Gastrocnemius medialis (tissue), 4 donors: ENCODE results near the gene RIOK2. TPM values are rescaled to one million over a fixed set of nuclear protein-coding genes. Genes with fewer than 3 reads are reported as not detected.

Source experiments
- ATAC-seq, 2 donors: fragments of 150-250 bp; one replicate each; pipeline ENCODE4 v1.9.1; 2016
- DNase-seq, 2 donors: peaks; one replicate each; pipeline ENCODE4 v3.0.0-alpha.2; 2019
- H3K27ac ChIP-seq, 4 donors: fragments of 200-600 bp; sonication (generic); 1 replicate in 1 of 4; 2 replicates in 3 of 4; pipeline ENCODE4 v1.5.1; 2016 to 2018; ENCODE audit warnings: mild to moderate bottlenecking in 2 of 4, moderate library complexity in 1 of 4
- H3K27me3 ChIP-seq, 3 donors: fragments of 200-600 bp; sonication (generic) in 2 of 3; 1 replicate in 1 of 3; 2 replicates in 2 of 3; pipeline versions ENCODE4 v1.5.1 to v1.6.0; 2016 to 2019; ENCODE audit warnings: mild to moderate bottlenecking in 1 of 3, moderate library complexity in 1 of 3
- H3K36me3 ChIP-seq, 2 donors: fragments of 200-600 bp; sonication (generic) in 1 of 2; one replicate each; pipeline ENCODE4 v1.5.1; 2017 to 2018
- H3K4me1 ChIP-seq, 2 donors: fragments of 200-600 bp; sonication (generic) in 1 of 2; one replicate each; pipeline ENCODE4 v1.5.1; 2016 to 2017; ENCODE audit warnings: mild to moderate bottlenecking in 2 of 2
- H3K4me3 ChIP-seq, 4 donors: fragments of 200-600 bp; sonication (generic) in 3 of 4; 1 replicate in 1 of 4; 2 replicates in 3 of 4; pipeline ENCODE4 v1.5.1; 2016 to 2019; ENCODE audit warnings: mild to moderate bottlenecking in 2 of 4
- H3K9me3 ChIP-seq, 3 donors: fragments of 200-600 bp; sonication (generic) in 2 of 3; 1 replicate in 1 of 3; 2 replicates in 2 of 3; pipeline ENCODE4 v1.5.1; 2016 to 2019
- POLR2A ChIP-seq, 2 donors: fragments of 450-650 bp; IDR thresholded peaks; one replicate each; pipeline ENCODE4 v1.6.1; 2017; ENCODE audit warnings: antibody characterized with exemption in 2 of 2, mild to moderate bottlenecking in 2 of 2, moderate library complexity in 2 of 2
- in situ Hi-C, 4 donors: fragments of 200-750 bp; cut with MboI; loops; one replicate each; pipeline versions ENCODE4 v1.15.0 to v1.8.0; 2017; ENCODE audit warnings: low sequenced_read_pairs in 4 of 4
- intact Hi-C: fragments of 100-400 bp; cut with DNase I; formaldehyde crosslinking; loops from one replicate; pipeline ENCODE4 v1.15.1; 2023; ENCODE audit warnings: low total_unique reads
- total RNA-seq, 4 donors: library from RNA; depleted of rRNA; stranded (reverse); fragments of >200 nt; gene quantifications; one replicate each; pipeline versions ENCODE4 v1.1.0 to v1.2.3, GENCODE V29; 2016
- TF ChIP-seq, protein P1 (sequence below), 5 experiments: fragments of 450-650 bp in 3 of 5; fragments of 200-600 bp in 2 of 5; sonication (generic) in 2 of 5; IDR thresholded peaks in 4 of 5; conservative IDR thresholded peaks in 1 of 5; 1 replicate in 4 of 5; 2 replicates in 1 of 5; pipeline ENCODE4 v1.5.1; 2016 to 2019; ENCODE audit warnings: antibody characterized with exemption in 5 of 5, mild to moderate bottlenecking in 3 of 5, moderate library complexity in 3 of 5

The RIOK2 gene
- total RNA-seq, 4 donors from 2014 or later: 9.8 to 34.4 (median 17.3) TPM

DNA sequence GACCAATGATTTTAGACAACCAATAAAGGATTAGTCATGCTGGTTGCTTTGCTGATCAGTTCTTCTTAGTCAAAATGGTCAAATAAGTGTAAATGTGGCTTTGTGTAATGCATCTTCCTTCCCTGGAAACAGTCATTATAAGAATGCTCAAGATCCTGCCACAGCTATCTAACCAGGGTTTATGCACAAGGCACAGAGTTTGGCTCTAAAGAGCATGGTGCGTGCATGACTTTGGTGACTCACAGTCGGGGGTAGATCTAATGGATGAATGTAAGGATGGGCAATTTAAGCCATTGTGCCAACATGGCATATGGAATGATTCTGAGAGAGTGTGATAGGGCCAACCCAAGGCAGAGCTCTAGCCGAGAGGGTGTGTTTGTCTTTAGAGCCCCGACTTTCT is 47.2 kb downstream of the RIOK2 start:
- TF ChIP-seq, protein P1, sequence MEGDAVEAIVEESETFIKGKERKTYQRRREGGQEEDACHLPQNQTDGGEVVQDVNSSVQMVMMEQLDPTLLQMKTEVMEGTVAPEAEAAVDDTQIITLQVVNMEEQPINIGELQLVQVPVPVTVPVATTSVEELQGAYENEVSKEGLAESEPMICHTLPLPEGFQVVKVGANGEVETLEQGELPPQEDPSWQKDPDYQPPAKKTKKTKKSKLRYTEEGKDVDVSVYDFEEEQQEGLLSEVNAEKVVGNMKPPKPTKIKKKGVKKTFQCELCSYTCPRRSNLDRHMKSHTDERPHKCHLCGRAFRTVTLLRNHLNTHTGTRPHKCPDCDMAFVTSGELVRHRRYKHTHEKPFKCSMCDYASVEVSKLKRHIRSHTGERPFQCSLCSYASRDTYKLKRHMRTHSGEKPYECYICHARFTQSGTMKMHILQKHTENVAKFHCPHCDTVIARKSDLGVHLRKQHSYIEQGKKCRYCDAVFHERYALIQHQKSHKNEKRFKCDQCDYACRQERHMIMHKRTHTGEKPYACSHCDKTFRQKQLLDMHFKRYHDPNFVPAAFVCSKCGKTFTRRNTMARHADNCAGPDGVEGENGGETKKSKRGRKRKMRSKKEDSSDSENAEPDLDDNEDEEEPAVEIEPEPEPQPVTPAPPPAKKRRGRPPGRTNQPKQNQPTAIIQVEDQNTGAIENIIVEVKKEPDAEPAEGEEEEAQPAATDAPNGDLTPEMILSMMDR (IDR thresholded peaks at IDR 0.05 in 4 of 5, conservative IDR thresholded peaks at IDR 0.05 in 1 of 5): no peak
- TF ChIP-seq POLR2A (IDR thresholded peaks at IDR 0.05): no peak
- no peaks in the 10 kb centered on the region for H3K9me3 ChIP-seq
- no peaks in the 10 kb centered on the region for H3K36me3 ChIP-seq
- DNase-seq (no peak), ATAC-seq (no peak)
- intact Hi-C loops: no loop called here
- no peak overlapping the region for H3K27ac ChIP-seq
- H3K4me3 ChIP-seq: no peak overlapping the region
- no peaks in the 10 kb centered on the region for H3K27me3 ChIP-seq
- in situ Hi-C loops: no loop called here
- H3K4me1 ChIP-seq: no peaks in the 10 kb centered on the region

DNA sequence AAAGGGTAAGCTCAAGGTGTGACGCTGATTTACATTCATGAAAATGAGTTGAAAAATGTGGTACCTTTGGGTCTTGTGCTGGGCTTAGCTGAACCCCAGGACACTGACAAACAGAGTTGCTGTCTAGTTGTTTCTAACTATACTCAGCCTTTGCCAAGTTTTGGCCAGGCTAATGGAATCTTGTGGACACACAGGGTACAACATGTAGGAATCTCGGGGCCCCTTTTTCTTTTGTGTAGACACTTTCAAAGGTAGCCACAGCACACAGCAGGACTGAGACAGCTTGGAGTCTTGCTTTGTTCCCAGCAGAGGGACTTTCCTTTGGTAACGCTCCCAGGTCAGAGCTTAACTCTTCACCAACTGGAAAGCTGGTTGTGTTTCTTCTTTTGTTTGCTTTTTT is 48.4 kb downstream of the RIOK2 start:
- no peaks in the 10 kb centered on the region for H3K9me3 ChIP-seq
- no peak overlapping the region for H3K4me3 ChIP-seq
- intact Hi-C loops (no loop called here), in situ Hi-C loops (no loop called here)
- no peaks in the 10 kb centered on the region for H3K27me3 ChIP-seq
- no peaks in the 10 kb centered on the region for H3K36me3 ChIP-seq
- no peak overlapping the region for H3K27ac ChIP-seq
- no peak for TF ChIP-seq POLR2A (IDR thresholded peaks at IDR 0.05)
- TF ChIP-seq, protein P1 (IDR thresholded peaks at IDR 0.05 in 4 of 5, conservative IDR thresholded peaks at IDR 0.05 in 1 of 5): no peak
- DNase-seq: no peak
- H3K4me1 ChIP-seq: no peaks in the 10 kb centered on the region
- no peak for ATAC-seq

DNA sequence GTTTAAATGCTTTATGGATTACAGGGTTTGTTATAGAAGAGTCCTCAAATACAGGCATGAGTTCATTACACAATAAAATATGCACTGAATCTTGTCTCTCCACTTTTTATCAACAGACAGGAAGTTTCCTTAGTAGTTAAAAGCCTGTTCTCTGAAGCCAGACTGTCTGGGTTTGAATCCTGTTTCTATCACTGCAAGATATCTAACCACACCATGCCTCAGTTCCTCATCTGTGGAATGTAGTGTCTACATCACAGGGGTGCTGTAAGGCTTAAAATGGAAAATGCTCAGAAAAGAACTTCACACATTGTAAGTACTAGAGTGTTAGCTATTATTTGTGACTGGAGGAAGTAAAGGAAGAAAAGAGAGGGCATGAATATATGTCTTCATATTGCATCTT is 49.9 kb downstream of the RIOK2 start:
- Histone ChIP-seq H3K27ac (no peak overlapping the region), H3K27me3 (no peaks in the 10 kb centered on the region), H3K36me3 (no peaks in the 10 kb centered on the region), H3K9me3 (no peaks in the 10 kb centered on the region), H3K4me1 (no peaks in the 10 kb centered on the region), H3K4me3 (no peak overlapping the region)
- no peak for ATAC-seq
- in situ Hi-C loops: no loop called here
- intact Hi-C loops: no loop called here
- no peak for DNase-seq
- TF ChIP-seq POLR2A (IDR thresholded peaks at IDR 0.05): no peak
- TF ChIP-seq, protein P1 (IDR thresholded peaks at IDR 0.05 in 4 of 5, conservative IDR thresholded peaks at IDR 0.05 in 1 of 5): no peak

DNA sequence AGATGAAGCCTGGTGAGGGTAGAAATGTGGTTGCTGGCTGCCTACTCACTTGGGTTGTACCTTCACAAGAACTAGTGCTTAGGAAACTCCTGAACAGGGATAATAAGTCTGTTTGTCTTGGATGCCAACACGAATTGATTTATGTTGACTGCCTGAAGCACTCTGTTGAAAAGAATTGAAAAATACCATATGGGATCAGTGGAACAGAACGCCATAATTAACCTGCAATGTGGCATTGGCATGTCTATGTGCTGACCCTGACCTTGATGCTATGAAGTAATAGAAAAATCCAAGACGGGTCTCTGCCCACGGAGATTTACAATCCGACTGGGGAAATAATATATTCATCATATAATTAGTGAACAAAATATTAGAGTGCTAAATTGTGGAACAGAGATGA is 51.1 kb downstream of the RIOK2 start:
- in situ Hi-C loops: no loop called here

More for the DNA sequence above, 51.1 kb downstream of the RIOK2 start:
- intact Hi-C loops: no loop called here
- TF ChIP-seq POLR2A (IDR thresholded peaks at IDR 0.05): no peak
- TF ChIP-seq, protein P1 (IDR thresholded peaks at IDR 0.05 in 4 of 5, conservative IDR thresholded peaks at IDR 0.05 in 1 of 5): no peak
- Histone ChIP-seq H3K9me3 (no peaks in the 10 kb centered on the region), H3K4me3 (no peak overlapping the region), H3K4me1 (no peaks in the 10 kb centered on the region), H3K36me3 (no peaks in the 10 kb centered on the region), H3K27ac (no peak overlapping the region), H3K27me3 (no peaks in the 10 kb centered on the region)
- ATAC-seq (no peak), DNase-seq (no peak)
